Measurements from ENCODE around the gene SLC16A8.
A peak's percentile ranks its signal among the peaks of the same experiment; 100 is the strongest.
"Not testable (repeated sequence)": the region's sequence is repeated elsewhere in the genome, so short reads cannot be mapped to it uniquely, and the experiment has no call there.

Gene SLC16A8, protein sequence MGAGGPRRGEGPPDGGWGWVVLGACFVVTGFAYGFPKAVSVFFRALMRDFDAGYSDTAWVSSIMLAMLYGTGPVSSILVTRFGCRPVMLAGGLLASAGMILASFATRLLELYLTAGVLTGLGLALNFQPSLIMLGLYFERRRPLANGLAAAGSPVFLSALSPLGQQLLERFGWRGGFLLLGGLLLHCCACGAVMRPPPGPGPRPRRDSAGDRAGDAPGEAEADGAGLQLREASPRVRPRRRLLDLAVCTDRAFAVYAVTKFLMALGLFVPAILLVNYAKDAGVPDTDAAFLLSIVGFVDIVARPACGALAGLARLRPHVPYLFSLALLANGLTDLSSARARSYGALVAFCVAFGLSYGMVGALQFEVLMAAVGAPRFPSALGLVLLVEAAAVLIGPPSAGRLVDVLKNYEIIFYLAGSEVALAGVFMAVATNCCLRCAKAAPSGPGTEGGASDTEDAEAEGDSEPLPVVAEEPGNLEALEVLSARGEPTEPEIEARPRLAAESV
- long read RNA-seq, donor 1, result 0 reads
- long read RNA-seq, donor 2, result 0 reads
- long read RNA-seq, donor 3, result 0 reads
- long read RNA-seq, donor 4, result 0 reads
- long read RNA-seq, donor 5, result 0 reads
- long read RNA-seq, donor 6, result 0 reads
- long read RNA-seq, donor 7, result 0 reads
- long read RNA-seq, donor 8, result 0 reads

DNA sequence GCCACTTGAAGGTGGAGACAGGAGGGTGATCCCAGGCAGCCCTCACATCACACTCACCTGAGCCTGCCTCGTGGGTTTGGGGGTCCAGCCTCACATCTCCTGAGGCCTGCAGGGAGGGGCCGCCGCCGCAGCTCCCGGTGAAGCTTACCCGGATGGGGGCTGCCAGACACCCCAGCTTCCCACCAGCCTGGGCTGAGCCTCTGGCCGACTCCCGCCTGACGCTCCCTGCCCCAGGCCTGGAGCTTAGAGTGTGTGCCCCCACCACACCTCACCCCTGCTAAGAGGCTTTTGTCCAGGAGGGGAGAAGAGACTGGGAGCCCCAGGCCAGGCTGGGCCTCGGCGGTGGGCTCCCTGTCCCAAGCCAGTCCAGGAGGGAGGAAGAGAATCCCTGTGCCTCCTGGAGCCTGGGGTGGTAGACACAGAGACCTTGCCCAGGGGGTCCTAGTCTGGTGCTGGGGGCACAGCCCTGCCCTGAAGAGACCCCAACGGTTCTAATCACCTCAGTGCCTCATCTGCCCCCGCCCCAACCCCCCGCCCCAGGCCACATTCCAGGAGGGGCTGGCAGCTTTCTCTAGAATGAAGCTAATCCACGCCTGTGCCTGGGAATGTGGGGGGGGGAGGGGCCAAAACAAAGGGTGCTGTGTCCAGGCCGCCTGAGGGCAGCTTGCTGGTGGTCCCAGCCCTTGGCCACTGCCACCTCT is at the start of gene SLC16A8:
Gene SLC16A8 (minus strand): TSS at position 254 of the 701 bp plus-strand sequence. CDS start 1,311 bp downstream, outside the sequence.
- DNase-seq, result no peak

DNA sequence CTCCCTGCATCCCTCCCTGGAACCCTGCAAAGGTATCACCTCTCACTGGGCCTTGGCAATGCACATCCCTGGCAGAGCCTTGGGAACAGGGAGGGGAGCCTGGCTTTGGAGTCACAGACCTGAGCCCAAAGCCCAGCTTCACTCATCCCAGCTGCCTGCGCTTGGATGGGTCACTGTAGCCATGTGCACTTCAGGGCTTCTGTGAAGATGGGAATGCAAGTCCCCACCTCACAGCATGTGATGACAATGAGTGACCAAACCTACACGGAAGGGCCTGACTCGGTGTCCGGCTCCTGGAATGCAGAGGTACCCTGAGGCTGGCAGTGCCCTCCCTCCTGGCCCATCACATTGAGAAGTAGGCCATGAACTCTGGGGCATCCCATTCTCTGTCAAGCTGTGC is 49.3 kb upstream of the SLC16A8 start:
- DNase-seq, result no peak

GRCh38 chr22:38132794-38133193 is 48.8 kb upstream of the SLC16A8 start:
- DNase-seq, result no peak

- DNase-seq, result no peak
Measured at GRCh38 chr22:38132136-38132535, 48.2 kb upstream of the SLC16A8 start.

- no peak for DNase-seq
Measured at GRCh38 chr22:38131399-38131798, 47.4 kb upstream of the SLC16A8 start.

- no peak for DNase-seq
Measured at GRCh38 chr22:38129856-38130255, 45.9 kb upstream of the SLC16A8 start.

DNA sequence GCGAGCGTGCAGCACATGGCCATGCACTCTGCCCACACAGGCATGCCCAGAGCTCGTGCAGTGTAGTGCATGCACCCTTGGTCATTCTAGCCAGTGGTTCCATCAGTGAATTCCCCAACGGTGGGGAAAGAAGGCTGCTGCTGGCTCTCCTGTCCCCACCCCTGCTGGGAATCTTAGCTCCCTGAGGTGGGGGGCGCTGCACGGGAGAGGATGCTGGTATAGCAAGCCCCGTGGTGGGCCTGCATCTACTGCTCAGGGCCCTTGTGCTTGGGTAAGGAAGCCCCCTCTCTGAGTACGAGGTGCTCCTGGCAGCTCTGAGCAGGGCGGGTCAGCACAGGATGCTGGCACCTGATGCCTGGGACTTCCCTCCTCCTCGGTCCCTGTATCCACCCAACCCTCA is 45.0 kb upstream of the SLC16A8 start:
- DNase-seq, result no peak

- no peak for DNase-seq
Measured at GRCh38 chr22:38127869-38128268, 43.9 kb upstream of the SLC16A8 start.

- peak; percentile 25 for DNase-seq
Measured at GRCh38 chr22:38126928-38127668, 43.1 kb upstream of the SLC16A8 start.

- no peak for DNase-seq
Measured at GRCh38 chr22:38125751-38126201, 41.8 kb upstream of the SLC16A8 start.

DNA sequence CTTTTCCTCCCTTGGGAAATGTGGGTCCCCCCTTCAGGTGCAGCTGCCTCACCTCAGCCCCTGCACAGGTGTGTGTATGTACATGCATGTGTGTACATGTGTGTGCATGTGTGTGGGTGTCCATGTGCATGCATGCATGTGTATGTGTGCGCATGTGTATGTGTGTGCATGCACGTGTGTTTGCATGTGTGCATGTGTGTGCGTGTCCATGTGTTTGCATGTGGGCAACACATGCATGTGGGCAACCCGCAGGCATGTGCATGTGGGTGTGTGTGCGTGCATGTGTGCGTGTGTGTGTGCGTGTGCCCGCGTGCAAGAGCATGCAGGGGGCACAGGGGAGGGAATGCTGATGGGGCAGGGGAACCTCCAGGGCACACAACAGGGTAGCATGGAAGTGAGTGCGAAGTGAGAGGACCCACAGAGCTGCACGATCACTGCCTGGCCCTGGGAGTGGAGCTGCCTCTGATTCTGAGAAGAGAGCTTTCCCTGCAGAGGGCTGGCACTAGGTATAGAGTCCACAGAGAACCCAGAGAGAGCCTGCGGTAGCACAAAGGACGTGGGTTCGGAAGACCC is 41.1 kb upstream of the SLC16A8 start:
- no peak for DNase-seq

DNA sequence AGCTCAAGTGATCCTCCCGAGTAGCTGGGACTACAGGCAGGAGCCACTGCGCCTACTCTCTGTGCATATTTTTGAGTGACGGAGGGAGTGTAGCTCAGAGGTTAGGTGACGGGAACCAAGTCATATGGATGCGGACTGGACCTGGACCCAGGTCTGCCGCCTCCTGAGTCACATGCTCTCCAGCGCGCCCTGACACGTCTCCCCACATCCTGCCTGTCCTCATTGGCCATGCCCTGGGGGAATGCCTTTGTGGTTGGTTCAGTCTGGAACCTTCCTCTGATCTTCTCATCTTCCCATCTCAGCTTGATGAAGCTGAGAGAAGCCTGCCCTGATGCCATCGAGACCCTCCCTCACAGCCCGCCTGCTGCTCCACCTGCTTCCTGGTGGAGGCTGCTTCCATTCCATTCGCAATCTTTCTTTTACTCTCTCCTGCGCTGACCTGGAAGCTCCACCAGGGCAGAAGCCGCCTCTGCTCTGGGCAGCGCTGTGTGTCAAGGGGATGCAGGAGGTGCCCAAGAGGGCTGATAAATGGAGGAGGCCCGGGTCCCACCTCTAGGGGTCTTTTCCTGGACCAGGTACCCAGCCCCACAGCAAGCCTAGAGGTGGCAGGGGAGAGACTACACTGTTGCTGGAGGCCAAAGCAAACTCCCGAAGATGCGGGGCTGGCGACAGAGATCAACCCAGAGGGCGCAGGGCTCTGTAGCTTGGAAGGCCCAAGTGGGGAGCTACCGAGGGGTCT is 40.4 kb upstream of the SLC16A8 start:
- no peak for DNase-seq

- DNase-seq, result no peak
Measured at GRCh38 chr22:38122616-38123015, 38.6 kb upstream of the SLC16A8 start.

DNA sequence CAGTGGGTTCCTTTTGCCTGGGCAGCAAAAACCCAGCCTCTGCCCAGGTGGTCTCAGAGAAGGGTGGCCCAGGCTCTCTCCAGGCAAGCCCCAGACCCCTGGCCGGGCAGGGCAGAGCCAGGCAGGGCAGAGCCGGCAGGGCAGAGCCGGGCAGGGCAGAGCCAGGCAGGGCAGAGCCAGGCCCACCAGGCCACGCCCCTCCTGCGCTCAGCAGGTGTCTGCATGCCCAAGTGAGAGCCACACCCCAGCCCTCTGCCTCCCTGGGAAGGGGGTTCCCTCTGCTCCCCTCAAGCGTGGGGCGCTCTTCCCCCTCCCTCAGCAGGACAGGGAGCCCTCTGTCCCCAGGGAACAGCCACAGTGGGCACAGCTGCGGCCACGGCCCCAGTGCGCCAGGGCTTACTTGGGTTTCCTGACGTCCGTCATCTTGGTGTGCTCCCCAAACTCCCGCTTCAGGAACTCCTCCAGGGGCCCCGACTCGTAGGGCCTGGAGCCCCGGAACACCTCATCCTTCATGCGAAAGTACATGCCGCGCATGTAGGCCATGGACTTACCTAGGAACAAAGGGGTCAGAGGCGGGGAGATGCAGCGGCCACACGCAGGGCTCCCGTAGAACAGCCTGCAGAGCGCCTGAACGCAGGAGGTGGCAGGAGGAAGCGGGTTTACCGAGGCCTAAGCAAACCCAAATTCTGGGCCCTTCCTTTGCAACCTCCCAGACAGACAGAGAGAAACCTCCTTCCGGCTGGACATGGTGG is 36.6 kb upstream of the SLC16A8 start:
- DNase-seq, result no peak

DNA sequence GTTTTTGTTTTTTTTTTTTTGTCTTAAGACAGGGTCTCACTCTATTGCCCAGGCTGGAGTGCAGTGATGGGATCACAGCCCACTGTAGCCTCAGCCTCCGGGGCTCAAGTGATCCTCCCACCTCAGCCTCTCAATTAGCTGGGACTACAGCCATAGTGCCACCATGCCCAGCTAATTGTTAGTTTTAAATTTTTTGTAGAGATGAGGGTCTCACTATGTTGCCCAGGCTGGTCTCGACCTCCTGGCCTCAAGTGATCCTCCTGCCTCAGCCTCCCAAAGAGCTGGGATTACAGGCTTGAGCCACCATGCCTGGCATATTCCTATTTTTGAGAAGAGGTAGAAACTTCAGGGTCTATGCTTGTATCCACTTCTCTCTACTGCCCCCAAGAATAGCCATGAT is 34.8 kb upstream of the SLC16A8 start:
- not testable (repeated sequence) for DNase-seq

DNA sequence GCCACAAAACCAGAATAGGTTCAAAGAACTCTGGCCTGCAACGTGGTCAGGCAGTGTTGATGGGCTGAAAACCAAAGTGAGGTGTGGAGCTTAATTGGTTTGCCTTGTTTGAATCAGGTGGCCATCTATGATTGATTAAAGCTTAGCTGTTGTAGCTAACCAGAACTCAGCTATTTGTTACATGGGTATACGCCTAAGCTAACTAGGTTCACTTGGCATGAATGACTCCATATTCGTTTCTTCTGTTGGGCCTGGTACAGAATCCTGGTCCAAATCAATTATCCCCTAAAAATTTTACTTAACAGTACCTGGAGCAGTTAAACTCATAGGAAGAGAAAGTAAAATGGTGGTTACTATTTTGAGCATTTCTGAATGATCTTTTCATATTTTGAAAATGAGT is 34.2 kb upstream of the SLC16A8 start:
- no peak for DNase-seq

GRCh38 chr22:38117556-38117955 is 33.6 kb upstream of the SLC16A8 start:
- DNase-seq, result not testable (repeated sequence)

GRCh38 chr22:38115423-38116205 is 31.6 kb upstream of the SLC16A8 start:
- no peak for DNase-seq

Measured in right kidney (tissue), 9 donors.